HEK293 (cell line): ENCODE results near the gene PLEKHG3.

Experiments used
- CTCF ChIA-PET: fragments of 350-600 bp; formaldehyde crosslinking; extraction: SDS; loops from one replicate; lab custom pipeline; 2021; ENCODE audit warnings: antibody characterized with exemption; lab: Yijun Ruan, JAX
- POLR2A ChIA-PET: fragments of 300-600 bp; formaldehyde crosslinking; extraction: SDS; loops from one replicate; lab custom pipeline; 2020; ENCODE audit warnings: antibody characterized with exemption, inconsistent platforms; lab: Yijun Ruan, JAX
- H3K27ac ChIP-seq: fragments of 200-500 bp; sonication (Bioruptor generic); 2 replicates; pipeline ENCODE4 v1.5.1; 2014; ENCODE audit warnings: low read depth, low read length, control low read depth, inconsistent platforms; ENCODE audit errors: extremely low read depth
- H3K36me3 ChIP-seq, 2 experiments: fragments of 200-500 bp in 1 of 2; sonication (Bioruptor generic) in 1 of 2; 1 replicate in 1 of 2; 2 replicates in 1 of 2; pipeline ENCODE4 v1.5.1; 2014 to 2017; ENCODE audit warnings: inconsistent platforms in 2 of 2, low read length in 2 of 2; ENCODE audit not compliant: control insufficient read depth in 2 of 2, insufficient read depth in 1 of 2
- H3K4me1 ChIP-seq: fragments of 200-500 bp; sonication (Bioruptor generic); 2 replicates; pipeline ENCODE4 v1.5.1; 2014; ENCODE audit warnings: mild to moderate bottlenecking, low read length, inconsistent platforms; ENCODE audit not compliant: control insufficient read depth, insufficient read depth
- H3K4me3 ChIP-seq: 2 replicates; pipeline ENCODE4 v1.5.1; 2011; ENCODE audit warnings: low read depth, mild to moderate bottlenecking, control low read depth, low read length, moderate library complexity
- H3K9me3 ChIP-seq: fragments of 200-500 bp; sonication (Bioruptor generic); 2 replicates; pipeline ENCODE4 v1.5.1; 2014; ENCODE audit warnings: low read depth, low read length, inconsistent platforms; ENCODE audit not compliant: control insufficient read depth, insufficient read depth
- GLI2 ChIP-seq: fragments of 450-650 bp; formaldehyde crosslinking; IDR thresholded peaks from 2 replicates; pipeline ENCODE4; 2017; ENCODE audit warnings: missing biosample characterization, missing genetic modification characterization, low read depth, borderline replicate concordance
- HOXA7 ChIP-seq: sonication (generic); formaldehyde crosslinking; IDR thresholded peaks from 2 replicates; pipeline ENCODE4 v1.8.1; 2022; ENCODE audit warnings: missing genetic modification reagents, borderline replicate concordance
- KLF1 ChIP-seq: fragments of 450-650 bp; formaldehyde crosslinking; IDR thresholded peaks from 2 replicates; pipeline ENCODE4 v1.5.1; 2016; ENCODE audit warnings: missing biosample characterization, missing genetic modification characterization
- SALL2 ChIP-seq: fragments of 450-650 bp; formaldehyde crosslinking; IDR thresholded peaks from 2 replicates; pipeline ENCODE4 v1.5.0; 2017; ENCODE audit warnings: missing biosample characterization, mild to moderate bottlenecking, missing genetic modification characterization, borderline replicate concordance
- YY2 ChIP-seq: fragments of 450-650 bp; formaldehyde crosslinking; IDR thresholded peaks from 2 replicates; pipeline ENCODE4 v1.5.1; 2016; ENCODE audit warnings: missing biosample characterization, missing genetic modification characterization
- ZNF157 ChIP-seq: fragments of 450-650 bp; formaldehyde crosslinking; IDR thresholded peaks from 2 replicates; pipeline ENCODE4 v1.5.1; 2016; ENCODE audit warnings: missing biosample characterization, missing genetic modification characterization
- ZNF174 ChIP-seq: fragments of 450-650 bp; formaldehyde crosslinking; IDR thresholded peaks from 2 replicates; pipeline ENCODE4 v1.5.0; 2017; ENCODE audit warnings: missing biosample characterization, mild to moderate bottlenecking, missing genetic modification characterization
- ZNF211 ChIP-seq: fragments of 450-650 bp; formaldehyde crosslinking; IDR thresholded peaks from 2 replicates; pipeline ENCODE4 v1.5.1; 2016; ENCODE audit warnings: low read depth, missing biosample characterization, missing genetic modification characterization
- ZNF223 ChIP-seq: fragments of 450-650 bp; formaldehyde crosslinking; IDR thresholded peaks from 2 replicates; pipeline ENCODE4 v1.5.1; 2016; ENCODE audit warnings: missing biosample characterization, missing genetic modification characterization
- ZNF23 ChIP-seq: fragments of 450-650 bp; formaldehyde crosslinking; IDR thresholded peaks from 2 replicates; pipeline ENCODE4 v1.5.1; 2016; ENCODE audit warnings: missing biosample characterization, missing genetic modification characterization, borderline replicate concordance
- ZNF585B ChIP-seq: fragments of 450-650 bp; formaldehyde crosslinking; IDR thresholded peaks from 2 replicates; pipeline ENCODE4 v1.5.1; 2016; ENCODE audit warnings: missing biosample characterization, missing genetic modification characterization
- ZNF596 ChIP-seq: fragments of 450-650 bp; IDR thresholded peaks from 2 replicates; pipeline ENCODE4 v1.5.0; 2018; ENCODE audit warnings: missing biosample characterization, mild to moderate bottlenecking, missing genetic modification characterization, moderate library complexity
- ZNF830 ChIP-seq: fragments of 450-650 bp; IDR thresholded peaks from 2 replicates; pipeline ENCODE4 v1.5.0; 2018; ENCODE audit warnings: missing biosample characterization, missing genetic modification characterization, low read depth, mild to moderate bottlenecking, moderate library complexity
- TF ChIP-seq, protein P1 (sequence below): fragments of 450-650 bp; formaldehyde crosslinking; IDR thresholded peaks from 2 replicates; pipeline ENCODE4 v1.5.0; 2017; ENCODE audit warnings: missing biosample characterization, missing genetic modification characterization, borderline replicate concordance
- TF ChIP-seq, protein P2 (sequence below): fragments of 450-650 bp; formaldehyde crosslinking; IDR thresholded peaks from 2 replicates; pipeline ENCODE4 v1.5.1; 2016; ENCODE audit warnings: missing biosample characterization, missing genetic modification characterization
- TF ChIP-seq, protein P3 (sequence below): fragments of 450-650 bp; formaldehyde crosslinking; optimal IDR thresholded peaks from 2 replicates; pipeline ENCODE3; 2016; ENCODE audit warnings: missing biosample characterization, mild to moderate bottlenecking, missing genetic modification characterization
- TF ChIP-seq, protein P4 (sequence below): fragments of 450-650 bp; formaldehyde crosslinking; IDR thresholded peaks from 2 replicates; pipeline ENCODE4 v1.5.1; 2017; ENCODE audit warnings: missing biosample characterization, missing genetic modification characterization
- TF ChIP-seq, protein P5 (sequence below): fragments of 450-650 bp; formaldehyde crosslinking; IDR thresholded peaks from 2 replicates; pipeline ENCODE4 v1.5.1; 2016; ENCODE audit warnings: missing biosample characterization, missing genetic modification characterization

Gene PLEKHG3

DNA sequence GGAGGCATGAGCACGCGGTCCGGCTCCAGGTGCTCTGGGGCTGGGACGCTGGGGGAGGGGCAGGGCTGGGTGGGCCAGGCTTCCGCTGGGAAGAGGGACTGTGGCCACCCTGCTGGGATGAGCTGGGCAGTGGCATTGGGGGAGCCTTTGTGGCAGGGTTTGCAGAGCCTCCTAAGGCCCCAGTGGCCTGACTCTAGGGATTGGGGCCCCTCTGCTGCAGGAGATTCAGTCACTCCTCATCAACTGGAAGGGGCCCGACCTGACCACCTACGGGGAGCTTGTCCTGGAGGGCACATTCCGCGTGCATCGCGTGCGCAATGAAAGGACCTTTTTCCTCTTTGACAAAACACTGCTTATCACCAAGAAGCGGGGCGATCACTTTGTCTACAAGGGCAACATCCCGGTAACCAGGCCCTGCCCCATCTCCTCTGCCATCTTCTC is 26.9 kb downstream of the PLEKHG3 start:
- TF ChIP-seq ZNF23 = no peak
- no peak for TF ChIP-seq KLF1
- TF ChIP-seq ZNF157 (tag by site-specific recombination) = no peak
- TF ChIP-seq ZNF830 (tag by site-specific recombination) = no peak
- no peak for TF ChIP-seq ZNF585B
- TF ChIP-seq, protein P1, sequence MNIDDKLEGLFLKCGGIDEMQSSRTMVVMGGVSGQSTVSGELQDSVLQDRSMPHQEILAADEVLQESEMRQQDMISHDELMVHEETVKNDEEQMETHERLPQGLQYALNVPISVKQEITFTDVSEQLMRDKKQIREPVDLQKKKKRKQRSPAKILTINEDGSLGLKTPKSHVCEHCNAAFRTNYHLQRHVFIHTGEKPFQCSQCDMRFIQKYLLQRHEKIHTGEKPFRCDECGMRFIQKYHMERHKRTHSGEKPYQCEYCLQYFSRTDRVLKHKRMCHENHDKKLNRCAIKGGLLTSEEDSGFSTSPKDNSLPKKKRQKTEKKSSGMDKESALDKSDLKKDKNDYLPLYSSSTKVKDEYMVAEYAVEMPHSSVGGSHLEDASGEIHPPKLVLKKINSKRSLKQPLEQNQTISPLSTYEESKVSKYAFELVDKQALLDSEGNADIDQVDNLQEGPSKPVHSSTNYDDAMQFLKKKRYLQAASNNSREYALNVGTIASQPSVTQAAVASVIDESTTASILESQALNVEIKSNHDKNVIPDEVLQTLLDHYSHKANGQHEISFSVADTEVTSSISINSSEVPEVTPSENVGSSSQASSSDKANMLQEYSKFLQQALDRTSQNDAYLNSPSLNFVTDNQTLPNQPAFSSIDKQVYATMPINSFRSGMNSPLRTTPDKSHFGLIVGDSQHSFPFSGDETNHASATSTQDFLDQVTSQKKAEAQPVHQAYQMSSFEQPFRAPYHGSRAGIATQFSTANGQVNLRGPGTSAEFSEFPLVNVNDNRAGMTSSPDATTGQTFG = no peak
- TF ChIP-seq ZNF223 (tag by site-specific recombination) = no peak
- TF ChIP-seq SALL2 = no peak
- TF ChIP-seq ZNF211 (tag by site-specific recombination) = no peak
- no peak for TF ChIP-seq ZNF174 (tag by site-specific recombination)
- no peak for TF ChIP-seq GLI2 (tag by site-specific recombination)
- no peak for TF ChIP-seq YY2
- TF ChIP-seq, protein P2, sequence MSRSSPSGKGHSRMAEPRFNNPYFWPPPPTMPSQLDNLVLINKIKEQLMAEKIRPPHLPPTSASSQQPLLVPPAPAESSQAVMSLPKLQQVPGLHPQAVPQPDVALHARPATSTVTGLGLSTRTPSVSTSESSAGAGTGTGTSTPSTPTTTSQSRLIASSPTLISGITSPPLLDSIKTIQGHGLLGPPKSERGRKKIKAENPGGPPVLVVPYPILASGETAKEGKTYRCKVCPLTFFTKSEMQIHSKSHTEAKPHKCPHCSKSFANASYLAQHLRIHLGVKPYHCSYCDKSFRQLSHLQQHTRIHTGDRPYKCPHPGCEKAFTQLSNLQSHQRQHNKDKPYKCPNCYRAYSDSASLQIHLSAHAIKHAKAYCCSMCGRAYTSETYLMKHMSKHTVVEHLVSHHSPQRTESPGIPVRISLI (tag by site-specific recombination) = no peak
- TF ChIP-seq, protein P3, sequence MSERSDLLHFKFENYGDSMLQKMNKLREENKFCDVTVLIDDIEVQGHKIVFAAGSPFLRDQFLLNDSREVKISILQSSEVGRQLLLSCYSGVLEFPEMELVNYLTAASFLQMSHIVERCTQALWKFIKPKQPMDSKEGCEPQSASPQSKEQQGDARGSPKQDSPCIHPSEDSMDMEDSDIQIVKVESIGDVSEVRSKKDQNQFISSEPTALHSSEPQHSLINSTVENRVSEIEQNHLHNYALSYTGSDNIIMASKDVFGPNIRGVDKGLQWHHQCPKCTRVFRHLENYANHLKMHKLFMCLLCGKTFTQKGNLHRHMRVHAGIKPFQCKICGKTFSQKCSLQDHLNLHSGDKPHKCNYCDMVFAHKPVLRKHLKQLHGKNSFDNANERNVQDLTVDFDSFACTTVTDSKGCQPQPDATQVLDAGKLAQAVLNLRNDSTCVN (tag by site-specific recombination) = no peak
- TF ChIP-seq, all 188 proteins: peak for 0
- peaks cover 5% of the 10 kb centered on the region; the same call in 1 of the 2 replicates for H3K4me1 ChIP-seq
- no peaks in the 10 kb centered on the region for H3K9me3 ChIP-seq
- H3K4me3 ChIP-seq = no peak overlapping the region
- H3K27ac ChIP-seq = no peak overlapping the region
- H3K36me3 ChIP-seq = peaks cover 11 to 72% of the 10 kb centered on the region in 2 experiments
- ChIA-PET CTCF (no interaction called here), POLR2A (no interaction called here)

DNA sequence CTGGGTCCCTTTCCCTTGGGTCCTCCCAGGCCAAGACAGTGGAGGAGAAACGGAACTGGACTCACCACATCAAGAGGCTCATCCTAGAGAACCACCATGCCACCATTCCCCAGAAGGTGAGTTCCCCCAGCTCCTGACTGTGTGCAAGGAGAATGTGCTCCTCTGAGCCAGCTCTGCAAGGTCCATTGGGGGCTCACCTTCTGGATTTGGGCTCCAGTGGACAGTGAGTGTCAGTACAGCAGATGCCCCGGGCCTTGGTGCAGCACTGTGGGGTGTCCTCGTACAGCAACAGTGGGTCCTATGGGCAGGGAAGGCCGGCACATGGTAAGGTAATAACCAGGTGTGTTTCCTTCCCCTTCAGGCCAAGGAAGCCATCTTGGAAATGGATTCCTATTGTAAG is 27.8 kb downstream of the PLEKHG3 start:
- CTCF ChIA-PET = no interaction called here
- Histone ChIP-seq H3K36me3 (peaks cover 11 to 80% of the 10 kb centered on the region in 2 experiments), H3K9me3 (no peaks in the 10 kb centered on the region), H3K27ac (no peak overlapping the region), H3K4me1 (no peaks in the 10 kb centered on the region), H3K4me3 (no peak overlapping the region)
- POLR2A ChIA-PET = interaction anchor here (0.6 kb wide), 1 partner anchor 19 kb away, joined by 4 read pairs; no protein-coding TSS in a partner anchor
- TF ChIP-seq, protein P4, sequence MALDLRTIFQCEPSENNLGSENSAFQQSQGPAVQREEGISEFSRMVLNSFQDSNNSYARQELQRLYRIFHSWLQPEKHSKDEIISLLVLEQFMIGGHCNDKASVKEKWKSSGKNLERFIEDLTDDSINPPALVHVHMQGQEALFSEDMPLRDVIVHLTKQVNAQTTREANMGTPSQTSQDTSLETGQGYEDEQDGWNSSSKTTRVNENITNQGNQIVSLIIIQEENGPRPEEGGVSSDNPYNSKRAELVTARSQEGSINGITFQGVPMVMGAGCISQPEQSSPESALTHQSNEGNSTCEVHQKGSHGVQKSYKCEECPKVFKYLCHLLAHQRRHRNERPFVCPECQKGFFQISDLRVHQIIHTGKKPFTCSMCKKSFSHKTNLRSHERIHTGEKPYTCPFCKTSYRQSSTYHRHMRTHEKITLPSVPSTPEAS (tag by site-specific recombination) = no peak
- TF ChIP-seq HOXA7 (no peak), ZNF596 (tag by site-specific recombination) (no peak)
- TF ChIP-seq, protein P5, sequence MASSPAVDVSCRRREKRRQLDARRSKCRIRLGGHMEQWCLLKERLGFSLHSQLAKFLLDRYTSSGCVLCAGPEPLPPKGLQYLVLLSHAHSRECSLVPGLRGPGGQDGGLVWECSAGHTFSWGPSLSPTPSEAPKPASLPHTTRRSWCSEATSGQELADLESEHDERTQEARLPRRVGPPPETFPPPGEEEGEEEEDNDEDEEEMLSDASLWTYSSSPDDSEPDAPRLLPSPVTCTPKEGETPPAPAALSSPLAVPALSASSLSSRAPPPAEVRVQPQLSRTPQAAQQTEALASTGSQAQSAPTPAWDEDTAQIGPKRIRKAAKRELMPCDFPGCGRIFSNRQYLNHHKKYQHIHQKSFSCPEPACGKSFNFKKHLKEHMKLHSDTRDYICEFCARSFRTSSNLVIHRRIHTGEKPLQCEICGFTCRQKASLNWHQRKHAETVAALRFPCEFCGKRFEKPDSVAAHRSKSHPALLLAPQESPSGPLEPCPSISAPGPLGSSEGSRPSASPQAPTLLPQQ (tag by site-specific recombination) = no peak
